Measurements from ENCODE around the gene SGSM2. TPM values are rescaled to one million over a fixed set of nuclear protein-coding genes. Genes with fewer than 3 reads are reported as not detected.

Gene SGSM2
- total and polyA plus RNA-seq, 9 donors, result 35.2 to 56.5 (median 42.4) TPM

- Histone ChIP-seq H3K36me3 (ENCODE audit: control insufficient read depth, insufficient read depth, low read length) (peaks cover 9% of the 10 kb centered on the region), H3K27me3 (ENCODE audit: control insufficient read depth, insufficient read depth, low read length) (no peaks in the 10 kb centered on the region), H3K9me3 (replicated peaks; ENCODE audit: control insufficient read depth, low read depth, low read length) (no peaks in the 10 kb centered on the region), H3K4me3 (ENCODE audit: low read length) (no peak overlapping the region), H3K27ac (ENCODE audit: low read length) (peak overlapping the region; percentile 86), H3K4me1 (ENCODE audit: control insufficient read depth, insufficient read depth, low read length) (peaks cover 44% of the 10 kb centered on the region)
- peak; percentile 21 for DNase-seq
- WGBS (ENCODE audit: insufficient coverage), result 68% methylated on average over 4 of the region's 8 CpGs
These were observed 69.1 kb downstream of the SGSM2 start for GRCh38 chr17:2406271-2406902.

- DNase-seq, result peak; percentile 88
- Histone ChIP-seq H3K4me1 (ENCODE audit: control insufficient read depth, insufficient read depth, low read length) (peaks cover 43% of the 10 kb centered on the region), H3K27ac (ENCODE audit: low read length) (peak overlapping the region; percentile 86), H3K9me3 (replicated peaks; ENCODE audit: control insufficient read depth, low read depth, low read length) (no peaks in the 10 kb centered on the region), H3K27me3 (ENCODE audit: control insufficient read depth, insufficient read depth, low read length) (no peaks in the 10 kb centered on the region), H3K4me3 (ENCODE audit: low read length) (no peak overlapping the region), H3K36me3 (ENCODE audit: control insufficient read depth, insufficient read depth, low read length) (peaks cover 9% of the 10 kb centered on the region)
- WGBS (ENCODE audit: insufficient coverage), result 32% methylated on average over 12 of the region's 15 CpGs
These were observed 69.8 kb downstream of the SGSM2 start for GRCh38 chr17:2406903-2407790.

- WGBS (ENCODE audit: insufficient coverage), result 84% methylated on average over 7 of the region's 7 CpGs
- H3K27ac ChIP-seq (ENCODE audit: low read length), result no peak overlapping the region
- no peaks in the 10 kb centered on the region for H3K27me3 ChIP-seq (ENCODE audit: control insufficient read depth, insufficient read depth, low read length)
- no peak overlapping the region for H3K4me3 ChIP-seq (ENCODE audit: low read length)
- no peak for DNase-seq
- peaks cover 20% of the 10 kb centered on the region for H3K36me3 ChIP-seq (ENCODE audit: control insufficient read depth, insufficient read depth, low read length)
- H3K4me1 ChIP-seq (ENCODE audit: control insufficient read depth, insufficient read depth, low read length), result peaks cover 23% of the 10 kb centered on the region
- H3K9me3 ChIP-seq (replicated peaks; ENCODE audit: control insufficient read depth, low read depth, low read length), result no peaks in the 10 kb centered on the region
These were observed 73.7 kb downstream of the SGSM2 start for GRCh38 chr17:2410951-2411350.

- Histone ChIP-seq H3K36me3 (ENCODE audit: control insufficient read depth, insufficient read depth, low read length) (peaks cover 23% of the 10 kb centered on the region), H3K4me3 (ENCODE audit: low read length) (no peak overlapping the region), H3K9me3 (replicated peaks; ENCODE audit: control insufficient read depth, low read depth, low read length) (no peaks in the 10 kb centered on the region), H3K27ac (ENCODE audit: low read length) (peak overlapping the region; percentile 69), H3K27me3 (ENCODE audit: control insufficient read depth, insufficient read depth, low read length) (no peaks in the 10 kb centered on the region), H3K4me1 (ENCODE audit: control insufficient read depth, insufficient read depth, low read length) (peaks cover 7% of the 10 kb centered on the region)
- WGBS (ENCODE audit: insufficient coverage), result 11% methylated on average over 1 of the region's 2 CpGs
- peak; percentile 69 for DNase-seq
These were observed 75.3 kb downstream of the SGSM2 start for GRCh38 chr17:2412561-2413021.

GRCh38 chr17:2414446-2415064 is 77.3 kb downstream of the SGSM2 start:
- Histone ChIP-seq H3K36me3 (ENCODE audit: control insufficient read depth, insufficient read depth, low read length) (peaks cover 33% of the 10 kb centered on the region), H3K4me3 (ENCODE audit: low read length) (no peak overlapping the region), H3K9me3 (replicated peaks; ENCODE audit: control insufficient read depth, low read depth, low read length) (no peaks in the 10 kb centered on the region), H3K27me3 (ENCODE audit: control insufficient read depth, insufficient read depth, low read length) (no peaks in the 10 kb centered on the region), H3K27ac (ENCODE audit: low read length) (no peak overlapping the region), H3K4me1 (ENCODE audit: control insufficient read depth, insufficient read depth, low read length) (peaks cover 6% of the 10 kb centered on the region)
- 91% methylated on average over 22 of the region's 22 CpGs for whole genome bisulfite sequencing (ENCODE audit: insufficient coverage)
- DNase-seq, result peak; percentile 9

- Histone ChIP-seq H3K27me3 (ENCODE audit: control insufficient read depth, insufficient read depth, low read length) (no peaks in the 10 kb centered on the region), H3K27ac (ENCODE audit: low read length) (no peak overlapping the region), H3K36me3 (ENCODE audit: control insufficient read depth, insufficient read depth, low read length) (peaks cover 39% of the 10 kb centered on the region), H3K4me1 (ENCODE audit: control insufficient read depth, insufficient read depth, low read length) (peaks cover 6% of the 10 kb centered on the region), H3K9me3 (replicated peaks; ENCODE audit: control insufficient read depth, low read depth, low read length) (no peaks in the 10 kb centered on the region), H3K4me3 (ENCODE audit: low read length) (no peak overlapping the region)
- WGBS (ENCODE audit: insufficient coverage), result 87% methylated on average over 6 of the region's 9 CpGs
- no peak for DNase-seq
These were observed 77.8 kb downstream of the SGSM2 start for GRCh38 chr17:2415081-2415480.

GRCh38 chr17:2416010-2416734 is 78.9 kb downstream of the SGSM2 start:
- H3K4me1 ChIP-seq (ENCODE audit: control insufficient read depth, insufficient read depth, low read length), result peaks cover 6% of the 10 kb centered on the region
- whole genome bisulfite sequencing (ENCODE audit: insufficient coverage), result 29% methylated on average over 13 of the region's 19 CpGs
- DNase-seq, result peak; percentile 94
- no peaks in the 10 kb centered on the region for H3K9me3 ChIP-seq (replicated peaks; ENCODE audit: control insufficient read depth, low read depth, low read length)
- H3K4me3 ChIP-seq (ENCODE audit: low read length), result no peak overlapping the region
- H3K27ac ChIP-seq (ENCODE audit: low read length), result no peak overlapping the region
- peaks cover 47% of the 10 kb centered on the region for H3K36me3 ChIP-seq (ENCODE audit: control insufficient read depth, insufficient read depth, low read length)
- no peaks in the 10 kb centered on the region for H3K27me3 ChIP-seq (ENCODE audit: control insufficient read depth, insufficient read depth, low read length)

- DNase-seq, result no peak
- WGBS (ENCODE audit: insufficient coverage), result 91% methylated on average over 7 of the region's 7 CpGs
- Histone ChIP-seq H3K4me3 (ENCODE audit: low read length) (no peak overlapping the region), H3K27ac (ENCODE audit: low read length) (no peak overlapping the region), H3K36me3 (ENCODE audit: control insufficient read depth, insufficient read depth, low read length) (peaks cover 52% of the 10 kb centered on the region), H3K9me3 (replicated peaks; ENCODE audit: control insufficient read depth, low read depth, low read length) (no peaks in the 10 kb centered on the region), H3K4me1 (ENCODE audit: control insufficient read depth, insufficient read depth, low read length) (no peaks in the 10 kb centered on the region), H3K27me3 (ENCODE audit: control insufficient read depth, insufficient read depth, low read length) (no peaks in the 10 kb centered on the region)
These were observed 81.3 kb downstream of the SGSM2 start for GRCh38 chr17:2418572-2418971.

- H3K4me3 ChIP-seq (ENCODE audit: low read length), result no peak overlapping the region
- WGBS (ENCODE audit: insufficient coverage), result no CpG with 5 or more reads among the region's 6 CpGs
- H3K36me3 ChIP-seq (ENCODE audit: control insufficient read depth, insufficient read depth, low read length), result peaks cover 43% of the 10 kb centered on the region
These were observed 82.2 kb downstream of the SGSM2 start for GRCh38 chr17:2419486-2419885.

More at GRCh38 chr17:2419486-2419885, 82.2 kb downstream of the SGSM2 start:
- Histone ChIP-seq H3K27me3 (ENCODE audit: control insufficient read depth, insufficient read depth, low read length) (no peaks in the 10 kb centered on the region), H3K27ac (ENCODE audit: low read length) (no peak overlapping the region), H3K9me3 (replicated peaks; ENCODE audit: control insufficient read depth, low read depth, low read length) (no peaks in the 10 kb centered on the region), H3K4me1 (ENCODE audit: control insufficient read depth, insufficient read depth, low read length) (no peaks in the 10 kb centered on the region)
- no peak for DNase-seq

Data from muscle of leg (tissue), 11 donors.